ENCODE data around the gene PSMA5. TPM values are rescaled to one million over a fixed set of nuclear protein-coding genes. Genes with fewer than 3 reads are reported as not detected.
"Not testable (repeated sequence)": the region's sequence is repeated elsewhere in the genome, so short reads cannot be mapped to it uniquely, and the experiment has no call there.

Gene PSMA5
- total RNA-seq, 4 donors from 2014 or later = 25.1 to 35.7 (median 28.0) TPM

DNA sequence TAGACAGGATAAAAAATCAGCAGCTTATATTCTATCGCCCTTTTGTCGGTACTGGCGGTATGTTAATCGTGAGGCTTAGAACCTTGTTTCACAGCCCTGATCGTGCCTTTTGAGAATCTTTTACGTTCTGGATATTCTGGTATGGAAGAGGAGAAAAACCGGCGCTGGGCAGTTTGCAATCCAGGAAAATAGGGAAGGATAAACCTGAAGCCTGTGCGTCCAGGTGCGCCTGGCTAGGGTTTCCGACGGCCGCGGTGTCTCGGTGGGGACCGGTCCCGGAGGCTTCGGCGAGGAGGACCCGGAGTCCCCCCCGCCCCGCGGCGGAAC lies 39.8 kb upstream of the PSMA5 start:
- no peaks in the 10 kb centered on the region for H3K27me3 ChIP-seq
- H3K4me3 ChIP-seq (replicated peaks in 1 of 3) = peak overlapping the region; percentile 34 to 69 (median 65)
- TF ChIP-seq POLR2A (IDR thresholded peaks at IDR 0.05) = no peak
- TF ChIP-seq, protein P1, sequence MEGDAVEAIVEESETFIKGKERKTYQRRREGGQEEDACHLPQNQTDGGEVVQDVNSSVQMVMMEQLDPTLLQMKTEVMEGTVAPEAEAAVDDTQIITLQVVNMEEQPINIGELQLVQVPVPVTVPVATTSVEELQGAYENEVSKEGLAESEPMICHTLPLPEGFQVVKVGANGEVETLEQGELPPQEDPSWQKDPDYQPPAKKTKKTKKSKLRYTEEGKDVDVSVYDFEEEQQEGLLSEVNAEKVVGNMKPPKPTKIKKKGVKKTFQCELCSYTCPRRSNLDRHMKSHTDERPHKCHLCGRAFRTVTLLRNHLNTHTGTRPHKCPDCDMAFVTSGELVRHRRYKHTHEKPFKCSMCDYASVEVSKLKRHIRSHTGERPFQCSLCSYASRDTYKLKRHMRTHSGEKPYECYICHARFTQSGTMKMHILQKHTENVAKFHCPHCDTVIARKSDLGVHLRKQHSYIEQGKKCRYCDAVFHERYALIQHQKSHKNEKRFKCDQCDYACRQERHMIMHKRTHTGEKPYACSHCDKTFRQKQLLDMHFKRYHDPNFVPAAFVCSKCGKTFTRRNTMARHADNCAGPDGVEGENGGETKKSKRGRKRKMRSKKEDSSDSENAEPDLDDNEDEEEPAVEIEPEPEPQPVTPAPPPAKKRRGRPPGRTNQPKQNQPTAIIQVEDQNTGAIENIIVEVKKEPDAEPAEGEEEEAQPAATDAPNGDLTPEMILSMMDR (IDR thresholded peaks at IDR 0.05) = no peak
- H3K36me3 ChIP-seq = no peaks in the 10 kb centered on the region
- peak overlapping the region; percentile 66 to 93 (median 73) for H3K27ac ChIP-seq
- no peak for DNase-seq
- intact Hi-C loops (cut with DNase I) = no loop called here
- H3K4me1 ChIP-seq = peaks cover 15% of the 10 kb centered on the region in 2 donors
- WGBS, 2 donors = 7 to 8% methylated on average over 15 to 24 of the region's 24 CpGs
- no peaks in the 10 kb centered on the region for H3K9me3 ChIP-seq

DNA sequence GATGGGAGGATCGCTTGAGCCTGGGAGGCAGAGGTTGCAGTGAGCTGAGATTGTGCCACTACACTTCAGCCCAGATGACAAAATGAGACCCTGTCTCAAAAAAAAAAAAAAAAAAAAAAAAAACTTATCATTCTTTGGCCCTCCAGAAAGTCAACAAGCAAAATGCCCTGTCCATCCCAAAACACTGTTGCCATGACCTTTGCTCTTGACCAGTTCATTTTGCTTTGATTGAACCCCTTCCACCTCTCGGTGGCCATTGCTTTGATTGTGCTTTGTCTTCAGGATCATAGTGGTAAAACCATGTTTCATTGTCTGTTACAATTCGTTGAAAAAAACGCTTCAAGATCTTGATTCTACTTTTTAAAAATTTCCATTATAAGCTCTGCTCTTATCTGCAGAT lies 31.6 kb upstream of the PSMA5 start:
- Histone ChIP-seq H3K36me3 (no peaks in the 10 kb centered on the region), H3K4me1 (no peaks in the 10 kb centered on the region), H3K4me3 (replicated peaks in 1 of 3) (no peak overlapping the region), H3K9me3 (no peaks in the 10 kb centered on the region), H3K27me3 (no peaks in the 10 kb centered on the region), H3K27ac (no peak overlapping the region)
- WGBS, 2 donors = 89% methylated on average over 4 of the region's 4 CpGs
- DNase-seq = no peak
- intact Hi-C loops (cut with DNase I) = no loop called here
- TF ChIP-seq, protein P1 (IDR thresholded peaks at IDR 0.05) = no peak
- no peak for TF ChIP-seq POLR2A (IDR thresholded peaks at IDR 0.05)

DNA sequence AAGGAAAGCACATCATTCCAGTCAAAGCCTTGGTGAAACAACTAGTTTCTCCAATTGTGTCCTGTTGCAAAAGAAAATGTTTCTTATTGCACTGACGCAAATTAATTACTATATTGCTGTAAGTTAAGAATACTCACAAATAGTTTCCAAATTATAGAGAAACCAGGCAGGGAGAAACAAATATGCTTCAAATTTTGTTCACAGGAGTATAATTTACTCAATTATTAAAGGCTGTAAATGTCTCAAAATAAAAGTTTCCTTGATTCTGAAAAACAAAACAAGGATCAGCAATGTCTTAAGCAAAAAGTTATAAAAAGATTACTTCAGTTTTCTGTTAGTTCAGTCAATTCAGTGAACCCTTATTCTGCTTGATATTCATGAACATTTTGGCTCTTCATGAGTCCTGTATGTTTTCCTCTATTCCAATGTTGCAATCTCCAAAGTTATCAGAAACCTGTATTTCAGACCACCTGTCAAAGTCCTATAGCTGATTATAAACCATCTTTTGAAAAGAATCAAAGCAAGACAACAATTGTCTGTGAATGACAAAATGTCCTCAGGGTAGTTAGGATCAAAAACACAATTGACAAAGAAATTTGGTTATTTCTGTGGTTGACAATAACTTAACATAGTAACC lies 28.4 kb upstream of the PSMA5 start:
- H3K36me3 ChIP-seq = no peaks in the 10 kb centered on the region
- H3K27ac ChIP-seq = no peak overlapping the region
- no peaks in the 10 kb centered on the region for H3K9me3 ChIP-seq
- no peaks in the 10 kb centered on the region for H3K4me1 ChIP-seq
- WGBS, 2 donors = 93 to 96% methylated on average over 1 of the region's 1 CpG
- TF ChIP-seq, protein P1 (IDR thresholded peaks at IDR 0.05) = no peak
- no peak for TF ChIP-seq POLR2A (IDR thresholded peaks at IDR 0.05)
- no peak for DNase-seq
- no peak overlapping the region for H3K4me3 ChIP-seq (replicated peaks in 1 of 3)
- no peaks in the 10 kb centered on the region for H3K27me3 ChIP-seq
- intact Hi-C loops (cut with DNase I) = no loop called here

DNA sequence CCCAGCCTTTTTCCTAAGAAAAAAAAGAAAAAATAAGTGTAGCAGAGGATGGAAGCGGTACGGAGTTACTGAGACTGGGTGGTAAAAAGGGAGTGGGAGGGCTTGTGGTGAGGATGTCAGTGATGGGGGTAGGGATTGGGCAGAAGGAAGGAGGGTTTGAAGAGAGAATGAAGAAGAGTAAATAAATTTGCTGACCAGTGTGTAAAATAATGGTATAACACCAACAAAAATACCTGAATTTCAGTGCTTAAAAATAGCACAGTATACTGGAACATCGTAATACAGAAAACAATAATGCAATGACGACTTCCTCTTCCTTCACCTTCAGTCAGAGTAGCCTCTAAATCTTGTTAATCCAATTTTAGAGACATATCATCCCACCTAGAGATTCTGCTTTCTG lies 21.3 kb upstream of the PSMA5 start:
- Histone ChIP-seq H3K27me3 (no peaks in the 10 kb centered on the region), H3K36me3 (no peaks in the 10 kb centered on the region), H3K4me3 (replicated peaks in 1 of 3) (no peak overlapping the region), H3K9me3 (no peaks in the 10 kb centered on the region), H3K4me1 (no peaks in the 10 kb centered on the region), H3K27ac (no peak overlapping the region)
- no peak for DNase-seq
- WGBS, 2 donors = 74 to 76% methylated on average over 4 of the region's 4 CpGs
- intact Hi-C loops (cut with DNase I) = no loop called here
- TF ChIP-seq, protein P1 (IDR thresholded peaks at IDR 0.05) = no peak
- no peak for TF ChIP-seq POLR2A (IDR thresholded peaks at IDR 0.05)

DNA sequence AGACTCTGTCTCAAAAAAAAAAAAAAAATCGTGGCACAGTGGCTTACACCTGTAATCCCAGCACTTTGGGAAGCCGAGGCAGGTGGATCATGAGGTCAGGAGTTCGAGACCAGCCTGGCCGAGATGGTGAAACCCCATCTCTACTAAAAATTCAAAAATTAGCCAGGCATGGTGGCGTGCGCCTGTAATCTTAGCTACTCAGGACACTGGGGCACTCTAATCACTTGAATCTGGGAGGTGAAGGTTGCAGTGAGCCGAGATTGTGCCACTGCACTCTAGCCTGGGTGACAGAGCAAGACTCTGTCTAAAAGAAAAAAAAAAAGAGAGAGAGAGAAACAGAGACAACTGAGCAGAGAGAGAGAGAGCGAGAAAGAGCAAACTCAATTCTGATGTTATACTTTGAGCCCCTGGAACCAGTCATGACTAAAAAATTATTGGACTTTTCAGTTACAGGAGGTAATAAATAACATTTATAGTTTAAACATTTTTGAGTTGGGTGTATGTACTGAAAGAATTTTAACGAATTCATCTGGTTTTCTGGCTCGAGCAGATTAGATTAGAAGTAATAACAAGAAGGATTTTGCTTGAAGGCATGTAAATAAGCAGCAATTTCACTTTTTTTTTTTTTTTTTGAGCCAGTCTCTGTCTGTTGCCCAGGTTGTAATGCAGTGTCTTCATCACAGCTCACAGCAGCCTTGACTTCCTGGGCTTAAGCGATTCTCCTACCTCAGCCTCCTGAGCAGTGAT lies 19.9 kb upstream of the PSMA5 start:
- H3K4me3 ChIP-seq (replicated peaks in 1 of 3); H3K4me1 ChIP-seq; H3K9me3 ChIP-seq; intact Hi-C loops (cut with DNase I); H3K27me3 ChIP-seq; DNase-seq; H3K36me3 ChIP-seq; H3K27ac ChIP-seq: not testable (repeated sequence)
- WGBS, 2 donors = 71 to 73% methylated on average over 11 of the region's 11 CpGs

All from thyroid gland (tissue), 4 donors.